HuH-7.5 (cell line): ENCODE data around the gene TPGS1.
A peak's percentile ranks its signal among the peaks of the same experiment; 100 is the strongest.
"Not testable (repeated sequence)": the region's sequence is repeated elsewhere in the genome, so short reads cannot be mapped to it uniquely, and the experiment has no call there.

Source experiments
- DNase-seq: peaks from one replicate; pipeline ENCODE4 v3.0.0; 2011; ENCODE audit warnings: low spot score

TPGS1 gene

GRCh38 chr19:475360-475759 is 31.9 kb upstream of the TPGS1 start:
- DNase-seq: no peak

- DNase-seq: no peak
Observed at GRCh38 chr19:478236-478903, 28.9 kb upstream of the TPGS1 start.

- DNase-seq: no peak
Observed at GRCh38 chr19:478976-479375, 28.3 kb upstream of the TPGS1 start.

GRCh38 chr19:480016-480855 is 27.1 kb upstream of the TPGS1 start:
- peak; percentile 97 for DNase-seq

- DNase-seq: not testable (repeated sequence)
Observed at GRCh38 chr19:481100-481499, 26.2 kb upstream of the TPGS1 start.

GRCh38 chr19:482186-483041 is 24.9 kb upstream of the TPGS1 start:
- DNase-seq: no peak

- no peak for DNase-seq
Observed at GRCh38 chr19:483332-484072, 23.8 kb upstream of the TPGS1 start.

- DNase-seq: no peak
Observed at GRCh38 chr19:484494-484893, 22.8 kb upstream of the TPGS1 start.

- no peak for DNase-seq
Observed at GRCh38 chr19:485077-485476, 22.2 kb upstream of the TPGS1 start.

GRCh38 chr19:485583-486236 is 21.6 kb upstream of the TPGS1 start:
- DNase-seq: no peak

GRCh38 chr19:488505-489417 is 18.5 kb upstream of the TPGS1 start:
- peak; percentile 99 for DNase-seq

- DNase-seq: peak; percentile 68
Observed at GRCh38 chr19:489418-490196, 17.7 kb upstream of the TPGS1 start.

- DNase-seq: no peak
Observed at GRCh38 chr19:491146-491741, 16.1 kb upstream of the TPGS1 start.

- DNase-seq: no peak
Observed at GRCh38 chr19:492091-492531, 15.2 kb upstream of the TPGS1 start.

- no peak for DNase-seq
Observed at GRCh38 chr19:493391-494170, 13.7 kb upstream of the TPGS1 start.

- no peak for DNase-seq
Observed at GRCh38 chr19:494171-495080, 12.9 kb upstream of the TPGS1 start.

- DNase-seq: peak; percentile 30
Observed at GRCh38 chr19:495081-495401, 12.3 kb upstream of the TPGS1 start.
